Measurements from ENCODE around the gene LAMTOR5. TPM values are rescaled to one million over a fixed set of nuclear protein-coding genes. Genes with fewer than 3 reads are reported as not detected.
"Not testable (repeated sequence)": the region's sequence is repeated elsewhere in the genome, so short reads cannot be mapped to it uniquely, and the experiment has no call there.

The LAMTOR5 gene
- total RNA-seq, 2 experiments from 2014 or later, result 113 to 120 TPM

DNA sequence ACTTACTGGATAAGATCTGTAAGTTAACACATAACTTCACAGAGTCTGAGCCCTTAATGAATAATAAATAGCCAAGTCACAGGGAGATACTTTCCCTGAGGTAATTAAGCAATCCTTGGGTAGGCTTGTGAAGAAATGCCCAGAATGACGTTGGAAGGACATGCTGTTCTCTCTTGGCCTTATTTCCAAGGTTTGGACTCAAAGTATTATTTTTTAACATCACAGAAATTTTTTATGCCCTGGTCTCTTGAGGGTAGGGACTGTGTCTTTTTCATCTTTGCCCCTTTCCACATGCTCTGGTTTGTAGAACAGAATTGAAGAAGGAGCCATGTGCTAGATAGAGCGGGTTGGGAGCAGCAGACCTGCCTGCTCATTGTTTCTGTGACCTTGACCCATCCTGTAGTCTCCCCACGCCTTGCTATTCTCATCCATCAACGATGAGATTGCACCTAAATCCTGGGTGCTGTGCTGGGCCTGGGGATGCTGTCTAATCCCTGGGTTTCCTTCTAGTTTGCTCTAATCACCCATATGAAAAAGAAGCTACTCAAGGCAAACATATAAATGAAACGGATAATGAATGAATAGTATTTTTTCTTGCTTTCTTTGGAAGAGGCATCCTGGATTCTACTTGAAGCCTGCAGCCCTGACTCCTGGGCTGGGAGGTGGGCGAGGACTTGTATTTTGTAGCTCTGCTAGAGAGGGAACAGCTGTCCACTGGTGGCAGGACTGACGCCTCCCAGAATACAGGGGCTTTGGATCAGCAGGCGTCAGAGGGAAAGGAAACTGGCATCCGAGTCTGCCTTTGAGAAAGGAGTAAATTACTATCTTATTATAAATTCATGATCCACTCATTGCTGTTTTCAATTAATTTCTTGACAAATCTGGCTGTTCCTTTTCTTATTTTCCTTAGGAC lies 17.5 kb upstream of the LAMTOR5 start:
- no peak overlapping the region for H3K27ac Mint-ChIP-seq
- H3K4me3 Mint-ChIP-seq, result no peak overlapping the region
- POLR2A ChIA-PET, result no interaction called here
- no peak for DNase-seq
- peaks cover 14% of the 10 kb centered on the region for H3K4me1 Mint-ChIP-seq
- CTCF ChIA-PET, result interaction anchor here (0.6 to 0.9 kb wide), 3 partner anchors 17 to 420 kb away, joined by 3 to 4 read pairs (median 3); no protein-coding TSS in a partner anchor
- H3K36me3 Mint-ChIP-seq (ENCODE audit: low read depth), result no peaks in the 10 kb centered on the region
- H3K27me3 Mint-ChIP-seq, result peaks cover 12% of the 10 kb centered on the region
- H3K9me3 Mint-ChIP-seq, result no peaks in the 10 kb centered on the region

DNA sequence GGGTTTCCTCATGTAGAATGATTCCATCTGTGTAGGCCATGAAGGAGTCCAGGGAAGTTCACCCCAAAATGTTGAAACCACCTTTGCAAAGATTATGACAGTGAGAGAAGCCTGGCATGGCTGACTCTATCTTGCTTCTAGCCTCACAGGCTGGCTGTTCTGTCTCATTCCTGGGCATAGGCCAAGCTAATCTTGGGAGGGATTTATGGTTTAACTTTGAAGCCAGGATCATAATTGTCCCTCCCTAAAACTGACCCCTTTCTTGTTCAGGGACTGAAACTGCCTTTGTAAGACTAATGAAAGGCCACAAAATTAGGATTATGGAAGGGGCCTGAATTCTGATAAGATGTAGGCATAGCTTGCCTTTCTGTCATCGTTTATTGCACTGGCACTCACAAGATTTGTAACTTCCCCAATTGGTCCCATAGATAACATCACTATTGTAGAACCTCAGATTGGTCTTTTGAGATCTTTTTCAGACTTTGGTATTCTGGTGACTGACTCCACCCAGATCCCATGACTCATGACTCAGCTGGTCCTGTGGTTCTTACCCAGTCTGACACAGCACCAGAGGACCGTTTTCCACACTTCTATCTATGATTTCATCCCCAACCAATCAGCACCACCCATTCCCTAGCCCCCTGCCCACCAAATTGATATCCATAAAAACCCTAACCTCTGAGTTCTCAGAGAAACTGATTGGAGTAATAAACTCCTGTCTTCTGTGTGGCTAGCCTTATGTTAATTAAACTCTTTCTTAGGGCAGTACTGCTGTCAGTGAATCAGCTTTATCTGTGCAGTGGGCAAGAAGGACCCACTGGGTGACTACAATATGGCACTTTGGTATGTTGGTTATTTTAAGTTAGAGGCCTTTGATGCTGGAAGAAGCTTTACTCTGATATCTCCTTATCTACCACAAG lies 13.6 kb upstream of the LAMTOR5 start:
- H3K27me3 Mint-ChIP-seq, result peaks cover 12% of the 10 kb centered on the region
- H3K4me3 Mint-ChIP-seq, result no peak overlapping the region
- no peaks in the 10 kb centered on the region for H3K36me3 Mint-ChIP-seq (ENCODE audit: low read depth)
- DNase-seq, result peak; percentile 8
- CTCF ChIA-PET, result interaction anchor here (0.6 to 1.7 kb wide), 4 partner anchors 9 to 199 kb away, joined by 3 to 6 read pairs (median 6); partner anchors contain the start of gene LAMTOR5
- no peaks in the 10 kb centered on the region for H3K9me3 Mint-ChIP-seq
- no peak overlapping the region for H3K27ac Mint-ChIP-seq
- POLR2A ChIA-PET, result no interaction called here
- peaks cover 14% of the 10 kb centered on the region for H3K4me1 Mint-ChIP-seq

DNA sequence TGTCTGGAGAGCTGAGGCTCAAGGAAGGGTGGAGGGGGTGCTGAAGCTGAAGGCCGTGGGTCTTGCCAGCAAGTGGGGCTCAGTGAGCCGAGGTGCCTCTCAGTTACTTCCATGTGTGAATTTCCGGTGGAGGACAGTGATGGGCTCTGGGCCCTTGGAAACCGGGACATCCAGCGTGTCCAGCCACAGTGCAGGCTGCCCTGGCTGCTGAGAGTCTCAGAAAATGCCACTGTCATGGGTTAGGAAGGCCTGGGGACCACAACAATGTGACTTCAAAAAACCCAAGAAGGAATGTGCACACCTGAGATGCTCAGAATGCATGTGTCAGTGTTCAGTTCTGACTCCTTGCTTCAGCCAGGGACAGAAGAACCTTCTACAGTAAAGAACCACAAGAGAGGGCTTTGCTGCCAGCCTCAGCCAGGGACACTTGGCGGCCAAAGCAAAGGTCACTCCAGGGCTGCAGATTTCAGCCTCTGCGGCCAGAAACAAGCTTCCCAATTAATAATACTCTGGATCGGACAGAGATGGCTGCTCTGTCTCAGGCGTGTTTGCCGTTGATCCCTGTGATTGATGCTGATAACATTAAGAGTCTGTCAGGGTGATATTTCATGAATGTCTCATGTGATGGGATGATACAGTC lies 12.6 kb upstream of the LAMTOR5 start:
- Mint-ChIP-seq H3K27me3 (peaks cover 12% of the 10 kb centered on the region), H3K36me3 (ENCODE audit: low read depth) (no peaks in the 10 kb centered on the region), H3K4me1 (peaks cover 14% of the 10 kb centered on the region), H3K27ac (no peak overlapping the region), H3K4me3 (no peak overlapping the region), H3K9me3 (no peaks in the 10 kb centered on the region)
- POLR2A ChIA-PET, result no interaction called here
- no peak for DNase-seq
- CTCF ChIA-PET, result interaction anchor here (1.7 kb wide), 1 partner anchor 8 kb away, joined by 6 read pairs; no protein-coding TSS in a partner anchor

DNA sequence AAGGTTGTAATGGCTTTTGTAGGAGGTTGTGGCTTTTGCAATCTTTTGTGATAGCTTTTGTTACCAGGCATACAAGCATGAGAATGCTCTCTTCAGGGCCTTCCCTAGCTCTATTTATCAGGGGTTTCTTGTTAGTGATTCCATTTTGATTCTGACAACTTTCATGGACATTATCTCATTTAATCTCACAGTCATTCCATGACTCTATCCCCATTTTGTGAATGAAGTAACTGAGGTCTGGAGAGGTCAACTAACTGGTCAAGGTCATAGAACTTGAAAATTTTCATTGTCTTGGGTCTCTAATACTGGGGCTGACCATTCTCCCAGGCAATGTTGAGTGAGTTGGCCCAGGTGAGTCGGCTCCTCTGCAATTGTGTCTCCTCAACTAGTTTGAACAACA lies 11.2 kb upstream of the LAMTOR5 start:
- peaks cover 10% of the 10 kb centered on the region for H3K4me1 Mint-ChIP-seq
- H3K27me3 Mint-ChIP-seq, result peaks cover 8% of the 10 kb centered on the region
- POLR2A ChIA-PET, result no interaction called here
- no peaks in the 10 kb centered on the region for H3K9me3 Mint-ChIP-seq
- DNase-seq, result no peak
- no peak overlapping the region for H3K27ac Mint-ChIP-seq
- CTCF ChIA-PET, result interaction anchor here (1.2 kb wide), 1 partner anchor 77 kb away, joined by 4 read pairs; no protein-coding TSS in a partner anchor
- H3K4me3 Mint-ChIP-seq, result no peak overlapping the region
- no peaks in the 10 kb centered on the region for H3K36me3 Mint-ChIP-seq (ENCODE audit: low read depth)

DNA sequence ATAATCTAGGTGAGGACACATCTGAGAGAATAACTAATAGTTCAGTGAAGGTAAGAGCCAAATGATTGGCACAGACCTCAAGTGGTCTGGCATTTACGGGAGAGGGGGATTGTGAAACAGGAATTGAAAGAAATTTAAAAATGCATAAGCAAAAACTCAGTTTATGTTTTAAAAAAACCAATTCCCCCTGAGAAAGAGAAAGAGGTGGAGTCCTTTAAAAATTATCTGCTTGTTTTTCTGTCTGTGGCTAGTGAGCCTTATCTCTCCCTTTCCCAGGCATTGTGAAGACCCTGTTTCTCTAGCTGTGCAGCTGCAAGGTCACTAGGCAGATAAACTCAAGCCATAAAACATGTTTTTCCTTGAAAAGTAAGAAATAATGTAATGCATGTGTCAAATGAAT lies 5.6 kb upstream of the LAMTOR5 start:
- H3K27me3 Mint-ChIP-seq; H3K27ac Mint-ChIP-seq; H3K36me3 Mint-ChIP-seq (ENCODE audit: low read depth); POLR2A ChIA-PET; H3K4me3 Mint-ChIP-seq; H3K9me3 Mint-ChIP-seq; DNase-seq: not testable (repeated sequence)
- CTCF ChIA-PET, result interaction anchor here (0.9 to 5.7 kb wide), 7 partner anchors 10 to 83 kb away, joined by 3 to 31 read pairs (median 4); no protein-coding TSS in a partner anchor
- peaks cover 12% of the 10 kb centered on the region for H3K4me1 Mint-ChIP-seq

DNA sequence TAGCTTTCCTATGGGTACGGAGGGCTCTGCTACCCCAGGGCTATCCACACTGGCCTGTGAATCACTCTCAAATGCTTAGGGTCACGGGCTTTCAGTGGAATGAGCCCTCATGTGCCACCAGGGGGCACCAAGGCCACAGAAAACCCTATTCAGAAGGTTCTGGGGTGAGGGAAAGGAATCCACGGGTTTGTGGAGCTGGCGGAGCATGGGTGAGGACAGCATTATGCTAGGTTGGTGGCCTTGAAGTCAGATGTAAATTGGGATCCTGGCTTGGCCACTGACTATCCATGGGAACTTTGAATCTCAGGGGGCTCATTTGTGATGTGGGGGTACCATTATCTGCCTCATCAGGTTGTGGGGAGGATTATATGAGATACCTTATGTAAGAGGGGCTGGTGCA lies 5.1 kb upstream of the LAMTOR5 start:
- Mint-ChIP-seq H3K4me1 (peaks cover 15% of the 10 kb centered on the region), H3K27me3 (no peaks in the 10 kb centered on the region), H3K4me3 (no peak overlapping the region), H3K9me3 (no peaks in the 10 kb centered on the region), H3K36me3 (ENCODE audit: low read depth) (no peaks in the 10 kb centered on the region), H3K27ac (no peak overlapping the region)
- POLR2A ChIA-PET, result no interaction called here
- CTCF ChIA-PET, result interaction anchor here (0.6 to 5.7 kb wide), 14 partner anchors 8 to 205 kb away, joined by 3 to 31 read pairs (median 3); no protein-coding TSS in a partner anchor
- peak; percentile 71 for DNase-seq

DNA sequence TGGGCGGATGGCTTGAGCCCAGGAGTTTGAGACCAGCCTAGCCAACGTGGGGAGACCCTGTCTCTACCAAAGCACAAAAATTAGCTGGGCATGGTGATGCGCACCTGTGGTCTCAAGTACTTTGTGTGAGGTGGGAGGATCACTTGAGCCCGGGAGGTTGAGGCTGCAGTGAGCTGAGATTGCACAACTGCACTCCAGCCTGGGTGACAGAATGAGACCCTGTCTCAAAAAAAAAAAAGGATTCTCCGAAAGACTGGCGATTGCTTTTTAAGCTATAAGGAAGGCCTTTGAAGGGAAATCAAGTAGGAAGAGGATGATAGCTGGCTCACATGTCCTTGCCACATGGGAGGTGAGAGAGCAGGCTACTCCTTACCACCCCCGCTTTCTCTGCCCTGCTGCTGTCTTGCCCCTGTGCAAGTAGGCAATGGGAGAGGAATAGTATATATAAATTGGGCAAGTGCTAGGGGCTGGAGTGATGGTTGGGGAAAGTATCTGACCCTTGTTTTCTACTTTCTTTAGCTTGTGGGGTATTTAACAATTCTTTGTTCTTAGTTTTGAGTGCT lies 3.8 kb upstream of the LAMTOR5 start:
- H3K27ac Mint-ChIP-seq, result no peak overlapping the region
- no peak for DNase-seq
- POLR2A ChIA-PET, result no interaction called here
- H3K4me1 Mint-ChIP-seq, result peaks cover 20% of the 10 kb centered on the region
- CTCF ChIA-PET, result interaction anchor here (0.6 to 5.7 kb wide), 5 partner anchors 27 to 85 kb away, joined by 3 to 31 read pairs (median 6); partner anchors contain the start of gene RBM15
- H3K9me3 Mint-ChIP-seq, result no peaks in the 10 kb centered on the region
- H3K4me3 Mint-ChIP-seq, result no peak overlapping the region
- no peaks in the 10 kb centered on the region for H3K27me3 Mint-ChIP-seq
- peaks cover 2% of the 10 kb centered on the region for H3K36me3 Mint-ChIP-seq (ENCODE audit: low read depth)

DNA sequence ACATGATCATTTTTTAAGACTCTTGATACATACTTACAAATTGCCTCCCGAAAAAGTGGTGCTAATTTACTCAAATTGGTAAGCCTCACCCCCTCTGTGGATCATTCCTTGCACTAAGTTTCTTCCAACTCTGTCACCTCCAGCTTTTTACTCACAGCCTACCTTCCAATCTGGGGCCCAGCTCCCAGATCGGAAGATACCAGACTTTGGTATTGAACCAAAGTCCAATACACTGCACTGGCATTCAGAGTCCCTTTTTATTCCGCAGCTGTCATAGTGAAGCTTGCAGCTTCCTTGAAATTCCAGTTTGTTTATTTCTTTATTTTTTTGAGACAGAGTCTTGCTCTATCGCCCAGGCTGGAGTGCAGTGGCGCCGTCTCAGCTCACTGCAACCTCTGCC lies 1.8 kb upstream of the LAMTOR5 start:
- Mint-ChIP-seq H3K27ac (no peak overlapping the region), H3K36me3 (ENCODE audit: low read depth) (peaks cover 6% of the 10 kb centered on the region), H3K9me3 (no peaks in the 10 kb centered on the region), H3K27me3 (no peaks in the 10 kb centered on the region), H3K4me1 (peaks cover 23% of the 10 kb centered on the region), H3K4me3 (peak overlapping the region; percentile 13)
- CTCF ChIA-PET, result interaction anchor here (0.7 to 5.7 kb wide), 9 partner anchors 14 to 202 kb away, joined by 3 to 31 read pairs (median 6); partner anchors contain the start of gene RBM15
- POLR2A ChIA-PET, result interaction anchor here (0.6 kb wide), 1 partner anchor 11 kb away, joined by 4 read pairs; no protein-coding TSS in a partner anchor
- DNase-seq, result no peak

DNA sequence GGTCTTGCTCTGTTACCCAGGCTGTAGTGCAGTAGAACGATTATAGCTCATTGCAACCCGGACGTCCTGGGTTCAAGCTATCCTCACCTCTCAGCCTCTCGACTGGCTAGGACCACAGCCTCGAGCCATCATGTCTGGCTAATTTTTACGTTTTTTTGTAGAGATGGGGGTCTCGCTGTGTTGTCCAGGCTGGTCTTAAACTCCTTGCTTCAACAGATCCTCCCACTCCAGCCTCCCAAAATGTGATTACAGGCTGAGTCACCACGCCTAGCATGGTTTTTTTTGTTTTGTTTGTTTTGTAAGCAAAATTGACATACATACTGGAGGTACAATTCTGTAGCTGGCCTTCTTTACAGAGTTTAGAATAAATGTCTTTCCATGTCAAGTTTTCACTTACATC lies 994 bp upstream of the LAMTOR5 start:
- H3K4me3 Mint-ChIP-seq, result peak overlapping the region; percentile 99
- H3K27ac Mint-ChIP-seq, result peak overlapping the region; percentile 100
- POLR2A ChIA-PET, result no interaction called here
- peaks cover 11% of the 10 kb centered on the region for H3K36me3 Mint-ChIP-seq (ENCODE audit: low read depth)
- peaks cover 23% of the 10 kb centered on the region for H3K4me1 Mint-ChIP-seq
- H3K9me3 Mint-ChIP-seq, result no peaks in the 10 kb centered on the region
- no peaks in the 10 kb centered on the region for H3K27me3 Mint-ChIP-seq
- CTCF ChIA-PET, result interaction anchor here (0.5 to 5.7 kb wide), 13 partner anchors 13 to 467 kb away, joined by 3 to 31 read pairs (median 6); partner anchors contain the start of gene RBM15
- no peak for DNase-seq

DNA sequence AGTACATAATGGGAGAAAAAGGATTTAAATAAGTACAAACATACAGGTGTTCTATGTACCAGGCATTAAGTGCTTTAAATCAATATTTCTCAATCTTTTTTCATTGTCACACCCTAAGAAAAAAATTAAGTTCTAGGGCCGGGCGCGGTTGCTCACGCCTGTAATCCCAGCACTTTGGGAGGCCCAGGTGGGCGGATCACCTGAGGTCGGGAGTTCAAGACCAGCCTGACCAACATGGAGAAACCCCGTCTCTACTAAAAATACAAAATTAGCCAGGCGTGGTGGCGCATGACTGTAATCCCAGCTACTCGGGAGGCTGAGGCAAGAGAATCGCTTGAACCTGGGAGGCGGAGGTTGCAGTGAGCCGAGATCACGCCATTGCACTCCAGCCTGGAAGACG lies 1.1 kb downstream of the LAMTOR5 start:
- peak overlapping the region; percentile 100 for H3K27ac Mint-ChIP-seq
- H3K27me3 Mint-ChIP-seq, CTCF ChIA-PET, H3K9me3 Mint-ChIP-seq, POLR2A ChIA-PET, DNase-seq: not testable (repeated sequence)
- H3K36me3 Mint-ChIP-seq (ENCODE audit: low read depth), result peaks cover 20% of the 10 kb centered on the region
- H3K4me3 Mint-ChIP-seq, result peak overlapping the region; percentile 99
- peaks cover 21% of the 10 kb centered on the region for H3K4me1 Mint-ChIP-seq

DNA sequence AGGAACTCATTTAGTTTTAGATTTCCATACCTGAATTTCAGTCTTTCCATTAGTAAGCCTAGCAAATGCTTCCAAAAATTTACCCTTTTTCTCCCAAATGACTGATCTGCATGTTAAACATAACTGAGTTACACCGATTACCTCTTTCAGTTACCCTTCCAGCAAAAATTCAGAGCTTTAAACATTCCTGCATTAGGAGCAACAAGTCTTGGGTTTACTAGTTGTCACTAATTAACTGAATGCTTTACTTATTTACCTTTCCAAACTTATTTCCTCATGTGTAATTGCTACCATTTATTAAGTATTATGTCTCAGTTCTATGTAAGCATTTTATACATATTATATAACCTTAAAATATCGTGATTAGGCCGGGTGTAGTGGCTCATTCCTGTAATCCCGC lies 3.1 kb downstream of the LAMTOR5 start:
- CTCF ChIA-PET, result interaction anchor here (0.9 kb wide), 1 partner anchor 56 kb away, joined by 3 read pairs; no protein-coding TSS in a partner anchor
- Mint-ChIP-seq H3K9me3 (no peaks in the 10 kb centered on the region), H3K4me3 (no peak overlapping the region), H3K27me3 (no peaks in the 10 kb centered on the region), H3K36me3 (ENCODE audit: low read depth) (peaks cover 34% of the 10 kb centered on the region), H3K4me1 (peaks cover 21% of the 10 kb centered on the region), H3K27ac (no peak overlapping the region)
- no peak for DNase-seq
- POLR2A ChIA-PET, result no interaction called here

DNA sequence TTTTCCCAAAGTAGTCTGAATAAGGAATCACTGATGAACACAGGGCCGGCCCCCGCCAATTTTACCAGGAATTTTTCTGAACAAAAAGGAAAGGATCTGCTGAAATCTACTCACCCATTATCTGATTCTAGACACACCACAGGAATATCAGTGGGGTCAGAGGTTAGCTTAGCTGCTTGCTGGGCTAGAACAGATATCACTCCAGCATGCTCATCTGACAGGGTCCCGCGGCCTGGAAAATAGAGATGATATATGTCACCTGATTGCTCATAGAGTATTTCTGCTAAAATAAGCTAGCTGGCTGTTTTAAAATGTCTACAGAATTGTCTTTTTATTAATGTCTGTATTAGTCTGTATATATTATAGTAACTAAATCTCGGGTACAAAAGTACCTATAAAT lies 3.7 kb downstream of the LAMTOR5 start:
- H3K9me3 Mint-ChIP-seq, result no peaks in the 10 kb centered on the region
- no peak overlapping the region for H3K4me3 Mint-ChIP-seq
- no peak overlapping the region for H3K27ac Mint-ChIP-seq
- no peak for DNase-seq
- no peaks in the 10 kb centered on the region for H3K27me3 Mint-ChIP-seq
- peaks cover 34% of the 10 kb centered on the region for H3K36me3 Mint-ChIP-seq (ENCODE audit: low read depth)
- CTCF ChIA-PET, result interaction anchor here (0.7 to 0.9 kb wide), 3 partner anchors 13 to 668 kb away, joined by 3 read pairs; no protein-coding TSS in a partner anchor
- H3K4me1 Mint-ChIP-seq, result peaks cover 18% of the 10 kb centered on the region
- POLR2A ChIA-PET, result interaction anchor here (0.6 kb wide), 1 partner anchor 55 kb away, joined by 6 read pairs; no protein-coding TSS in a partner anchor
